ENCODE results near the gene RAP1GAP2.

GRCh38 chr17:2950846-2951245 lies 154.6 kb downstream of the RAP1GAP2 start:
- no peak for TF ChIP-seq EZH2 (IDR thresholded peaks at IDR 0.05; ENCODE audit: borderline replicate concordance, low read length)
- TF ChIP-seq, protein P1, sequence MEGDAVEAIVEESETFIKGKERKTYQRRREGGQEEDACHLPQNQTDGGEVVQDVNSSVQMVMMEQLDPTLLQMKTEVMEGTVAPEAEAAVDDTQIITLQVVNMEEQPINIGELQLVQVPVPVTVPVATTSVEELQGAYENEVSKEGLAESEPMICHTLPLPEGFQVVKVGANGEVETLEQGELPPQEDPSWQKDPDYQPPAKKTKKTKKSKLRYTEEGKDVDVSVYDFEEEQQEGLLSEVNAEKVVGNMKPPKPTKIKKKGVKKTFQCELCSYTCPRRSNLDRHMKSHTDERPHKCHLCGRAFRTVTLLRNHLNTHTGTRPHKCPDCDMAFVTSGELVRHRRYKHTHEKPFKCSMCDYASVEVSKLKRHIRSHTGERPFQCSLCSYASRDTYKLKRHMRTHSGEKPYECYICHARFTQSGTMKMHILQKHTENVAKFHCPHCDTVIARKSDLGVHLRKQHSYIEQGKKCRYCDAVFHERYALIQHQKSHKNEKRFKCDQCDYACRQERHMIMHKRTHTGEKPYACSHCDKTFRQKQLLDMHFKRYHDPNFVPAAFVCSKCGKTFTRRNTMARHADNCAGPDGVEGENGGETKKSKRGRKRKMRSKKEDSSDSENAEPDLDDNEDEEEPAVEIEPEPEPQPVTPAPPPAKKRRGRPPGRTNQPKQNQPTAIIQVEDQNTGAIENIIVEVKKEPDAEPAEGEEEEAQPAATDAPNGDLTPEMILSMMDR (IDR thresholded peaks at IDR 0.05; ENCODE audit: low read length), result no peak

Measured in OCI-LY1 (cell line).